Gastroesophageal sphincter (tissue), 3 donors: ENCODE data around the gene GALNT17.

Experiments
- POLR2A ChIP-seq, 2 donors: fragments of 450-650 bp; IDR thresholded peaks; one replicate each; pipeline ENCODE4 v1.6.1; 2017; ENCODE audit warnings: antibody characterized with exemption in 2 of 2, mild to moderate bottlenecking in 2 of 2, moderate library complexity in 1 of 2
- POLR2AphosphoS5 ChIP-seq: sonication (generic); formaldehyde crosslinking; IDR thresholded peaks from one replicate; pipeline ENCODE4 v1.6.1; 2017; ENCODE audit warnings: antibody characterized with exemption
- TF ChIP-seq, protein P1 (sequence below), 4 experiments: fragments of 200-600 bp in 2 of 4; fragments of 450-650 bp in 2 of 4; sonication (generic) in 1 of 4; IDR thresholded peaks; one replicate each; pipeline ENCODE4 v1.5.1; 2017 to 2019; ENCODE audit warnings: antibody characterized with exemption in 4 of 4, mild to moderate bottlenecking in 2 of 4, moderate library complexity in 2 of 4

DNA sequence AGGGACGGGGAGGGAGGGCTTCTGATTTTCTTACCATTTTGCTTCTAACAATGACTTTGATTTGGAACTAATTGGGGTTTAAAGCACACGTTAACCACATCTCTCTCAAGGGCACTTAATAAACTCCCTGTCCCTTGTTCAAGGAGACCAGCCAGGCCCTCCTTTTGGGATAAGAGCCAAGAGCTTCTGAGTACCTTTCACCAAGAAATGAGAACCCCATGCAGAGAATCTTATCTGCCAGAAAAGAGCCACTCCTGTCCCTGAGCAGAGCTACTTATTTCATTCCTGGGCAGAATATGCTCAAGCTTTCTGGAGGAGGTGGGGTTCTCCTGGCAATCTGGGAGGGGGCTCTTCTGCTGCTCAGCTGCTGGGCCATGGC, 574.6 kb downstream of the GALNT17 start:
- TF ChIP-seq POLR2A (IDR thresholded peaks at IDR 0.05) (no peak), POLR2AphosphoS5 (no peak)
- TF ChIP-seq, protein P1, sequence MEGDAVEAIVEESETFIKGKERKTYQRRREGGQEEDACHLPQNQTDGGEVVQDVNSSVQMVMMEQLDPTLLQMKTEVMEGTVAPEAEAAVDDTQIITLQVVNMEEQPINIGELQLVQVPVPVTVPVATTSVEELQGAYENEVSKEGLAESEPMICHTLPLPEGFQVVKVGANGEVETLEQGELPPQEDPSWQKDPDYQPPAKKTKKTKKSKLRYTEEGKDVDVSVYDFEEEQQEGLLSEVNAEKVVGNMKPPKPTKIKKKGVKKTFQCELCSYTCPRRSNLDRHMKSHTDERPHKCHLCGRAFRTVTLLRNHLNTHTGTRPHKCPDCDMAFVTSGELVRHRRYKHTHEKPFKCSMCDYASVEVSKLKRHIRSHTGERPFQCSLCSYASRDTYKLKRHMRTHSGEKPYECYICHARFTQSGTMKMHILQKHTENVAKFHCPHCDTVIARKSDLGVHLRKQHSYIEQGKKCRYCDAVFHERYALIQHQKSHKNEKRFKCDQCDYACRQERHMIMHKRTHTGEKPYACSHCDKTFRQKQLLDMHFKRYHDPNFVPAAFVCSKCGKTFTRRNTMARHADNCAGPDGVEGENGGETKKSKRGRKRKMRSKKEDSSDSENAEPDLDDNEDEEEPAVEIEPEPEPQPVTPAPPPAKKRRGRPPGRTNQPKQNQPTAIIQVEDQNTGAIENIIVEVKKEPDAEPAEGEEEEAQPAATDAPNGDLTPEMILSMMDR (IDR thresholded peaks at IDR 0.05) = no peak
